Caco-2 (cell line): ENCODE measurements around the gene GJC1. TPM values are rescaled to one million over a fixed set of nuclear protein-coding genes. Genes with fewer than 3 reads are reported as not detected.

Experiments used
- BruUV-seq: library from RNA; stranded (reverse); fragments of 400-500 nt; replicated peaks from 2 replicates; lab custom pipeline; 2021; lab: Mats Ljungman, UMichigan
- CTCF ChIA-PET: fragments of 300-600 bp; sonication (Branson Sonifier 250); formaldehyde crosslinking; loops from one replicate; lab custom pipeline; 2022; ENCODE audit warnings: antibody characterized with exemption; lab: Charles Lee
- POLR2A ChIA-PET: fragments of 300-600 bp; sonication (Branson Sonifier 250); formaldehyde crosslinking; loops from one replicate; lab custom pipeline; 2022; ENCODE audit warnings: antibody characterized with exemption; lab: Charles Lee
- DNase-seq, 2 experiments: peaks; one replicate each; pipeline versions ENCODE4 v3.0.0 to v3.0.0-alpha.2; 2020 to 2022
- H3K27me3 ChIP-seq: replicated peaks from 2 replicates; pipeline ENCODE4 v1.6.0; 2011; ENCODE audit warnings: low read length; ENCODE audit not compliant: control insufficient read depth, insufficient read depth
- H3K36me3 ChIP-seq: 2 replicates; pipeline ENCODE4 v1.5.1; 2011; ENCODE audit warnings: low read length; ENCODE audit not compliant: control insufficient read depth, insufficient read depth
- H3K4me1 ChIP-seq: fragments of 250-450 bp; sonication (Bioruptor Pico); 2 replicates; pipeline ENCODE4 v1.5.1; 2020; ENCODE audit warnings: mild to moderate bottlenecking
- H3K4me3 ChIP-seq: 2 replicates; pipeline ENCODE4 v1.5.1; 2011; ENCODE audit warnings: low read depth, mild to moderate bottlenecking, control low read depth, low read length
- H3K9me3 ChIP-seq: fragments of 250-450 bp; sonication (Bioruptor Pico); 2 replicates; pipeline ENCODE4 v1.5.1; 2020; ENCODE audit warnings: mild to moderate bottlenecking, moderate library complexity
- H3K27ac Mint-ChIP-seq: one replicate; pipeline ENCODE4 v1.8.0; 2022; ENCODE audit warnings: mixed read lengths; ENCODE audit not compliant: unreplicated experiment
- H3K27me3 Mint-ChIP-seq: one replicate; pipeline ENCODE4 v1.8.0; 2022; ENCODE audit warnings: mixed read lengths; ENCODE audit not compliant: insufficient read depth, unreplicated experiment
- H3K36me3 Mint-ChIP-seq: one replicate; pipeline ENCODE4 v1.8.0; 2022; ENCODE audit warnings: mild to moderate bottlenecking, mixed read lengths; ENCODE audit not compliant: insufficient read depth, unreplicated experiment
- H3K4me1 Mint-ChIP-seq: one replicate; pipeline ENCODE4 v1.8.0; 2022; ENCODE audit warnings: low read depth, mixed read lengths; ENCODE audit not compliant: unreplicated experiment
- H3K4me3 Mint-ChIP-seq: one replicate; pipeline ENCODE4 v1.8.0; 2022; ENCODE audit warnings: mild to moderate bottlenecking, moderate library complexity, mixed read lengths; ENCODE audit not compliant: unreplicated experiment
- H3K9me3 Mint-ChIP-seq: one replicate; pipeline ENCODE4 v1.8.0; 2022; ENCODE audit warnings: mixed read lengths; ENCODE audit not compliant: unreplicated experiment
- CTCF ChIP-seq, 2 experiments: fragments of 200-600 bp in 1 of 2; IDR thresholded peaks; 1 replicate in 1 of 2; 2 replicates in 1 of 2; pipeline versions ENCODE4 v1.5.1 to v1.8.0; 2011 to 2022; ENCODE audit warnings: antibody characterized with exemption in 1 of 2, control low read depth in 1 of 2, inconsistent platforms in 1 of 2, low read depth in 1 of 2, low read length in 1 of 2, mild to moderate bottlenecking in 1 of 2, moderate library complexity in 1 of 2; ENCODE audit not compliant: insufficient read depth in 1 of 2, severe bottlenecking in 1 of 2, unreplicated experiment in 1 of 2
- intact Hi-C: fragments of 100-400 bp; cut with micrococcal nuclease; formaldehyde crosslinking; loops from one replicate; pipeline ENCODE4 v1.10.0; 2022; ENCODE audit not compliant: unreplicated experiment
- total RNA-seq: library from RNA; stranded (reverse); gene quantifications from 2 replicates; pipeline ENCODE4 v1.2.3, GENCODE V29; 2022

The GJC1 gene
- total RNA-seq, 1 experiment from 2014 or later: 33.5 TPM

DNA sequence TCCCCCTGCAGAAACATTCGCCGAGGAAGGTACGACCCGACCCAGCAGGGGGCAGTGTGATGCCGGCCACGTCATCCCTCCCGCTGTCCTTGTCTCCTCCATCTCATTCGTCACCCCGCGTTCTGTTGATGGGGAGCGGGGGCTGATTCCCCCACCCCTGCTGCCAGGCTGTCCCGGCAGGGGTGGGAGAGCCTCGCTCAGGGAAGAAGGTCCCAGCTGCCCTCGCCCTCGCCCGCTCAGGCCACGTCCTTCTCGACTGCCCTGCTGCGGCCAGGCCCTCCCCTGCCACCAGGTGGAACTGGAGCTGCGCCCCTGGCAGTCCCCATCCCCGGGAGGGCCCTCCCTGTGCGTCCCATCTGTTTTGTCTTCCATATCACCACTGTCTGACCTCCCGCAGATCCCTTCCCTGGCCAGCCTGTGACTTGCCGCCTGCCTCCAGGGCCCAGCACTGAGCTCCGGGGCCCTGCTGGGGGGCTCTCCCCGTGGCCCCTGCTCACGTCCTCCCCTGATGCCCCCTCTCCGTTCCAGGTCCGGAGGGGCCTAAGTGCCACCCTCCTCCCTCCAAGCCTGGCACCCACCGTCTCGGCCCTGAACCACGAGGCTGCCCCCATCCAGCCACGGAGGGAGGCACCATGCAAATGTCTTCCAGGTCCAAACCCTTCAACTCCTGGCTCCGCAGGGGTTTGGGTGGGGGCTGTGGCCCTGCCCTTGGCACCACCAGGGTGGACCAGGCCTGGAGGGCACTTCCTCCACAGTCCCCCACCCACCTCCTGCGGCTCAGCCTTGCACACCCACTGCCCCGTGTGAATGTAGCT, 50.7 kb downstream of the GJC1 start:
- peak; percentile 91 to 93 for TF ChIP-seq CTCF (IDR thresholded peaks at IDR 0.05; ENCODE audit: insufficient read depth in 1 of 2, low read depth in 1 of 2, low read length in 1 of 2, severe bottlenecking in 1 of 2, unreplicated experiment in 1 of 2)
- peaks cover 17% of the 10 kb centered on the region; the same call in 1 of the 2 replicates for H3K4me1 ChIP-seq
- BruUV-seq: no TSS peak
- H3K4me3 ChIP-seq: peak overlapping the region; percentile 57
- no peak overlapping the region for H3K27ac Mint-ChIP-seq
- H3K4me1 Mint-ChIP-seq: no peaks in the 10 kb centered on the region
- no peaks in the 10 kb centered on the region for H3K36me3 Mint-ChIP-seq
- peak overlapping the region; percentile 82 for H3K4me3 Mint-ChIP-seq
- H3K9me3 ChIP-seq: no peaks in the 10 kb centered on the region
- intact Hi-C loops: loop anchor here (1.0 to 10.0 kb wide), 2 partner anchors 86 to 355 kb away; partner anchors contain the start of genes ACBD4 and PLCD3
- peak; percentile 73 to 85 for DNase-seq
- H3K27me3 Mint-ChIP-seq: peaks cover 3% of the 10 kb centered on the region
- no peaks in the 10 kb centered on the region for H3K9me3 Mint-ChIP-seq
- POLR2A ChIA-PET: no interaction called here
- CTCF ChIA-PET: interaction anchor here (0.5 to 4.7 kb wide), 16 partner anchors 9 to 710 kb away, joined by 3 to 23 read pairs (median 4); partner anchors contain the start of gene HIGD1B
- no peaks in the 10 kb centered on the region for H3K36me3 ChIP-seq
- no peaks in the 10 kb centered on the region for H3K27me3 ChIP-seq

GRCh38 chr17:44778656-44779210, 51.4 kb downstream of the GJC1 start:
- ChIA-PET CTCF (interaction anchor here (0.5 to 4.7 kb wide), 14 partner anchors 10 to 356 kb away, joined by 3 to 23 read pairs (median 4); partner anchors contain the start of genes ACBD4 and HIGD1B), POLR2A (no interaction called here)
- no peaks in the 10 kb centered on the region for H3K9me3 Mint-ChIP-seq
- no peak overlapping the region for H3K27ac Mint-ChIP-seq
- no TSS peak for BruUV-seq
- H3K9me3 ChIP-seq: no peaks in the 10 kb centered on the region
- peak overlapping the region; percentile 57; the same call in 1 of the 2 replicates for H3K4me3 ChIP-seq
- no peaks in the 10 kb centered on the region for H3K27me3 ChIP-seq
- no peaks in the 10 kb centered on the region for H3K36me3 ChIP-seq
- H3K4me3 Mint-ChIP-seq: peak overlapping the region; percentile 82
- peaks cover 3% of the 10 kb centered on the region for H3K27me3 Mint-ChIP-seq
- TF ChIP-seq CTCF (IDR thresholded peaks at IDR 0.05; ENCODE audit: insufficient read depth in 1 of 2, low read depth in 1 of 2, low read length in 1 of 2, severe bottlenecking in 1 of 2, unreplicated experiment in 1 of 2): no peak
- intact Hi-C loops: loop anchor here (1.0 to 10.0 kb wide), 2 partner anchors 87 to 356 kb away; partner anchors contain the start of genes ACBD4 and PLCD3
- H3K36me3 Mint-ChIP-seq: no peaks in the 10 kb centered on the region
- H3K4me1 ChIP-seq: peaks cover 18% of the 10 kb centered on the region; the same call in 1 of the 2 replicates
- DNase-seq: no peak
- H3K4me1 Mint-ChIP-seq: no peaks in the 10 kb centered on the region
